Activated CD8-positive, alpha-beta T cell treated with anti-CD3 and anti-CD28 coated beads, Interleukin-2, amount 10 ng/mL, durations not matched to agents 7 days and 5 days (primary cell): ENCODE results near the gene XPR1. TPM values are rescaled to one million over a fixed set of nuclear protein-coding genes. Genes with fewer than 3 reads are reported as not detected.
"Not testable (repeated sequence)": the region's sequence is repeated elsewhere in the genome, so short reads cannot be mapped to it uniquely, and the experiment has no call there.

ENCODE experiments used
- ATAC-seq: fragments of 150-1000 bp; cut with Tn5 transposase; one replicate; pipeline ENCODE4 v1.10.0; 2021; ENCODE audit warnings: moderate library complexity
- CTCF ChIA-PET: fragments of 350-600 bp; sonication (Branson Sonifier 250); formaldehyde crosslinking; loops from one replicate; lab custom pipeline; 2021; ENCODE audit warnings: antibody characterized with exemption; lab: Charles Lee
- POLR2A ChIA-PET: fragments of 350-600 bp; sonication (Branson Sonifier 250); formaldehyde crosslinking; loops from one replicate; lab custom pipeline; 2021; ENCODE audit warnings: antibody characterized with exemption; lab: Charles Lee
- DNase-seq: peaks from one replicate; pipeline ENCODE4 v3.0.0-alpha.2; 2020
- H3K27ac Mint-ChIP-seq: one replicate; pipeline ENCODE4 v1.8.0; 2021; ENCODE audit warnings: mild to moderate bottlenecking, mixed read lengths
- H3K27me3 Mint-ChIP-seq: one replicate; pipeline ENCODE4 v1.8.0; 2021; ENCODE audit warnings: low read depth, mixed read lengths
- H3K36me3 Mint-ChIP-seq: one replicate; pipeline ENCODE4 v1.8.0; 2021; ENCODE audit warnings: low read depth, mixed read lengths
- H3K4me1 Mint-ChIP-seq: one replicate; pipeline ENCODE4 v1.8.0; 2021; ENCODE audit warnings: low read depth, mixed read lengths
- H3K4me3 Mint-ChIP-seq: one replicate; pipeline ENCODE4 v1.8.0; 2021; ENCODE audit warnings: mild to moderate bottlenecking, mixed read lengths
- H3K9me3 Mint-ChIP-seq: one replicate; pipeline ENCODE4 v1.8.0; 2022; ENCODE audit warnings: mixed read lengths; ENCODE audit not compliant: insufficient read depth
- total RNA-seq, 2 experiments: library from RNA; stranded (reverse); gene quantifications; one replicate each; pipeline ENCODE4 v1.2.3, GENCODE V29; 2021

XPR1 gene
- total RNA-seq, 2 experiments from 2014 or later: 17.7 to 20.9 TPM

GRCh38 chr1:180646547-180646946 is 14.7 kb downstream of the XPR1 start:
- Mint-ChIP-seq H3K27ac (no peak overlapping the region), H3K36me3 (peaks cover 17% of the 10 kb centered on the region), H3K27me3 (no peaks in the 10 kb centered on the region), H3K4me3 (no peak overlapping the region), H3K4me1 (peaks cover 8% of the 10 kb centered on the region), H3K9me3 (no peaks in the 10 kb centered on the region)
- POLR2A ChIA-PET: no interaction called here
- DNase-seq: no peak
- ATAC-seq: no peak
- CTCF ChIA-PET: no interaction called here

DNA sequence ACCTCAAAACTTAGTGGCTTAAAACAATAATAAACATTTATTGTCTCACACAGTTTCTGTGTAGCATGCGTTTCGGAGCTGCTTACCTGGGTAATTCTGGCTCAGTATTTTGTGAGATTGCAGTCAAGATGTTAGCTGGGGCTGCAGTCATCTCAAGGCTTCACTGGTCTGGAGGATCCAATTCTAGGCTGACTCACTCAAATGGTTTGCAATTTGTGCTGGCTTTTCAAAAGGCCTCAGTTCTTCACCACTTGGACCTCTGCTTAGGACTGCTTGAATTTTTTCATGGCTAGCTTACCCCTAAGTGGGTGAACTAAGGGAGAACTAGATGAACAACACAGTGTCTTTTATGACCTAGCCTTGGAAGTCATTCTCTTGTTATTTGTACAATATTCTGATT is 21.0 kb downstream of the XPR1 start:
- H3K4me1 Mint-ChIP-seq: peaks cover 3% of the 10 kb centered on the region
- ATAC-seq: no peak

GRCh38 chr1:180662709-180663108 is 30.9 kb downstream of the XPR1 start:
- Mint-ChIP-seq H3K4me3 (no peak overlapping the region), H3K27ac (no peak overlapping the region), H3K9me3 (peaks cover 43% of the 10 kb centered on the region), H3K27me3 (no peaks in the 10 kb centered on the region), H3K36me3 (peaks cover 60% of the 10 kb centered on the region), H3K4me1 (no peaks in the 10 kb centered on the region)
- DNase-seq: no peak
- ChIA-PET POLR2A (no interaction called here), CTCF (no interaction called here)
- ATAC-seq: no peak

More for the DNA sequence above, 21.0 kb downstream of the XPR1 start:
- peaks cover 11% of the 10 kb centered on the region for H3K36me3 Mint-ChIP-seq
- no peak for DNase-seq
- ChIA-PET POLR2A (no interaction called here), CTCF (interaction anchor here (0.8 kb wide), 1 partner anchor 60 kb away, joined by 3 read pairs; no protein-coding TSS in a partner anchor)
- peaks cover 14% of the 10 kb centered on the region for H3K9me3 Mint-ChIP-seq
- no peak overlapping the region for H3K27ac Mint-ChIP-seq
- H3K27me3 Mint-ChIP-seq: no peaks in the 10 kb centered on the region
- H3K4me3 Mint-ChIP-seq: no peak overlapping the region

DNA sequence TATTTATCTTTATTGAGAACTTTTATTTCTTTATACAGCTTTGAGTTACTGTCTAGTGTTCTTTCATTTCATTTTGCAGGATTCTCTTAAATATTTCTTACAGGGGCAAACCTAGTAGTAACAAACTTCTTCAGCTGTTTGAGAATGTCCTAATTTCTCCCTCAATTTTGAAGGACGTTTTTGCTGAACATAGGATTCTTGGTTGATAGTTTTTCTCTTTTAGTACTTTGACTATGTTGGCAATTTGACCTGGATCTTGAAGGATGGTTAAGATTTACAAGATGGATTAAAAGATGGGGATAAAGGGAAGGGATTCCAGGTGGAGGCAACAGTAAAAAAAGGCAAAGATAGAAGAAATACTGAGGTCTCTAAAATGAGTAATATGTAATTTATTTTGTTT is 38.9 kb downstream of the XPR1 start:
- Mint-ChIP-seq H3K27ac (no peak overlapping the region), H3K36me3 (peaks cover 40% of the 10 kb centered on the region), H3K9me3 (peaks cover 37% of the 10 kb centered on the region), H3K27me3 (no peaks in the 10 kb centered on the region), H3K4me3 (no peak overlapping the region), H3K4me1 (peaks cover 8% of the 10 kb centered on the region)
- ATAC-seq: no peak
- ChIA-PET POLR2A (no interaction called here), CTCF (no interaction called here)
- no peak for DNase-seq

DNA sequence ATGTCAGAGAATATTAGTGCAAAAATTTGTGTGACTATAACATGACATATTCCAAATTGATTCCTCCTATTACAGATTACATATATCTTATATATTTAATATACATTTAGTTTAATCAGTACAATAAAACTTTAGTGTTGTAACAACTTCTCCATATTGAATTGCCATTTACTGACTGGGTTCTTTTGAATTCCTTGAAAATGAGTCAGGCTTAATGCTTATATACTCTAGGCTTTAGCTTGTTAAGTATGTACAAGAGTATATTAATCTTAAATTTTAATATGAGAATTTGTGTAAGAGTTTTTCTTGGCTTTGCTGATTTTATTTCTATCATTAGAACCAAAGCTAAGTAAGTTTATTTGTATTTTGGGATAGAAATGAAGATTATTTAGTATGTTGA is 40.3 kb downstream of the XPR1 start:
- no peak overlapping the region for H3K4me3 Mint-ChIP-seq
- CTCF ChIA-PET: no interaction called here
- peaks cover 37% of the 10 kb centered on the region for H3K9me3 Mint-ChIP-seq

DNA sequence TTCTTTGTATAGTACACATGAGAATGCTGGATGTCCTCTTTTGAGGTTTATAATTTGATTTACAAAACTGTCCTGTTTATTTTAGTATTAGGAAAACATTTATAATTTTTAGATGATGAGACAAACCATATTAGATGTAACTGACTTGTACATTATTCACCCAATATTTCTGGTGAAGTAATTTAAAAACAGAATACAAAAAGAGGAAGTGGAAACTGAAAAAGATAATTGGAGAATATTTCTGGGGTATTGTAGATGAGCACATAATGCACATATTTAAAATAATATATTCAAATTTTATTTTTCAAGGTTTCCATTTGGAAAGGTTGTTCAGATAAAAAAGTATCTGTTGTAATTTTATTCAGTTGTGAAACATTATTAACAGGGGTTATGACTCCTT is 40.7 kb downstream of the XPR1 start:
- H3K4me1 Mint-ChIP-seq: peaks cover 8% of the 10 kb centered on the region
- ChIA-PET CTCF (no interaction called here), POLR2A (interaction anchor here (0.7 kb wide), 1 partner anchor 19 kb away, joined by 5 read pairs; no protein-coding TSS in a partner anchor)
- ATAC-seq (no peak), DNase-seq (no peak)
- H3K4me3 Mint-ChIP-seq: no peak overlapping the region
- no peak overlapping the region for H3K27ac Mint-ChIP-seq
- peaks cover 28% of the 10 kb centered on the region for H3K36me3 Mint-ChIP-seq
- no peaks in the 10 kb centered on the region for H3K27me3 Mint-ChIP-seq
- peaks cover 33% of the 10 kb centered on the region for H3K9me3 Mint-ChIP-seq

More for the DNA sequence above, 40.3 kb downstream of the XPR1 start:
- Mint-ChIP-seq H3K27ac (no peak overlapping the region), H3K27me3 (no peaks in the 10 kb centered on the region), H3K4me1 (peaks cover 8% of the 10 kb centered on the region), H3K36me3 (peaks cover 32% of the 10 kb centered on the region)
- no peak for ATAC-seq
- POLR2A ChIA-PET: no interaction called here
- DNase-seq: no peak

DNA sequence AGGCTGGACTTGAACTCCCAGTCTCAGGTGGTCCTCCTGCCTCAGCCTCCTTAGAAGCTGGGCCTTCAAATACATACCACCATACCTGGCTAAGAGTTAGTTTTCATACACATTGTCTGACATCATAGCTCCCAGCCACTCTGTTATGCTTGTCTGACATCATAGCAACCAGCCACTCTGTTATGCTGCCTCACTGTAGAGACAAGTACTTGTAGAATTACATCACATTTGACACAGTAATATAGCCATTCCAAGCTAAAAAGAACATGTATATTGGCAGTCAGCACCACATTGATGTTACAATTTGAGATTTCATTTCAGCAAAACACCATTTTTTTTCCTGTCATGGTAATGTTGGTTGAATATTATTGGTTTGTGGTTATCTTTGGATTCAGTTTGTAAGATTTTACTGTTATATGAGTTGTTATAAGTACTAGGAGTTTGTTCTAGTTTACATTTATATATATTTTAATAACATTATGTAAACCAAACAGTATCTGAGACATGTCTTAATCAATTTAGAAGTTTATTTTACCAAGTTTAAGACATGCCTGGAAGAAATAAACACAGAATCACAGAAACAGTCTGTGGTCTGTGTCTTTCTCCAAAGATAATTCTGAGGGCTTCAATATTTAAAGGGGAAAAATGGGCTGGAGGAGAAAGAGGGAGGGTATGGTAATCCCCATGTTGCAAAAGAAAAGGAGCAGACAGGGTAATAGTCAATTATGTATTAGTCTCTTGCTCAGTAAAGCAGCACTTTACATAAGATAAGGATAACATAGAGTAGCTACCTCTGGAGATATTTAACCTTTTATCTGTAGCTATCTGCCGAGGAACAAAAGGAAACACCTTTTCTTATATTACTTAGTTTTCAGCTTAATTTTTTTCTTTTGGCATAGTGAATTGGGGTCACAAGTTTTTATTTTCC is 43.0 kb downstream of the XPR1 start:
- Mint-ChIP-seq H3K27ac (no peak overlapping the region), H3K36me3 (peaks cover 18% of the 10 kb centered on the region), H3K27me3 (no peaks in the 10 kb centered on the region), H3K4me3 (no peak overlapping the region), H3K9me3 (peaks cover 21% of the 10 kb centered on the region), H3K4me1 (peaks cover 6% of the 10 kb centered on the region)
- CTCF ChIA-PET: interaction anchor here (0.6 kb wide), 1 partner anchor 199 kb away, joined by 3 read pairs; no protein-coding TSS in a partner anchor
- no peak for DNase-seq
- POLR2A ChIA-PET: no interaction called here
- ATAC-seq: no peak

DNA sequence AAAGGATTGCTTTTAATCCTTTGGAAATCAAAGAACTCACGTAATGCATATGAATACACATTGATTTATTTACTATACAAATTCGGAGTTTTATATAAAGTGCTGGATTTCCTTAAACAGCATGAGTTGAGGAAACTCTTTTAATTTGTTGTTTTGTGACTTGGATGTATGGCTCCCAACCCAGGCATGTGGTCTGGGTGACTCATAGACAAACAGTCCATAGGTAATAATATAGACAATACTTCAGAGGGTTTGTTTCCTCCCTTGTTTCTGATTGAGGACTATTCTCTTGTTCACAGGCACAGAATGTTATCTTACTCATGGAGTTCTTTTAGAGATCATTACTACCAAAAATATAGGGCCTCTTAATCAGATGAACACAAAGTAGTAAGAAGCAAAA is 43.8 kb downstream of the XPR1 start:
- POLR2A ChIA-PET: no interaction called here
- ATAC-seq (no peak), DNase-seq (no peak)
- H3K9me3 Mint-ChIP-seq: peaks cover 15% of the 10 kb centered on the region
- peaks cover 2% of the 10 kb centered on the region for H3K4me1 Mint-ChIP-seq
- H3K27ac Mint-ChIP-seq: no peak overlapping the region
- CTCF ChIA-PET: no interaction called here
- peaks cover 14% of the 10 kb centered on the region for H3K36me3 Mint-ChIP-seq
- no peaks in the 10 kb centered on the region for H3K27me3 Mint-ChIP-seq
- no peak overlapping the region for H3K4me3 Mint-ChIP-seq

GRCh38 chr1:180680558-180681144 is 48.8 kb downstream of the XPR1 start:
- peaks cover 14% of the 10 kb centered on the region for H3K9me3 Mint-ChIP-seq
- POLR2A ChIA-PET: no interaction called here
- no peak overlapping the region for H3K4me3 Mint-ChIP-seq
- H3K4me1 Mint-ChIP-seq: no peaks in the 10 kb centered on the region
- no peak overlapping the region for H3K27ac Mint-ChIP-seq
- ATAC-seq: no peak
- H3K27me3 Mint-ChIP-seq: no peaks in the 10 kb centered on the region
- CTCF ChIA-PET: no interaction called here
- H3K36me3 Mint-ChIP-seq: peaks cover 26% of the 10 kb centered on the region
- DNase-seq: no peak

DNA sequence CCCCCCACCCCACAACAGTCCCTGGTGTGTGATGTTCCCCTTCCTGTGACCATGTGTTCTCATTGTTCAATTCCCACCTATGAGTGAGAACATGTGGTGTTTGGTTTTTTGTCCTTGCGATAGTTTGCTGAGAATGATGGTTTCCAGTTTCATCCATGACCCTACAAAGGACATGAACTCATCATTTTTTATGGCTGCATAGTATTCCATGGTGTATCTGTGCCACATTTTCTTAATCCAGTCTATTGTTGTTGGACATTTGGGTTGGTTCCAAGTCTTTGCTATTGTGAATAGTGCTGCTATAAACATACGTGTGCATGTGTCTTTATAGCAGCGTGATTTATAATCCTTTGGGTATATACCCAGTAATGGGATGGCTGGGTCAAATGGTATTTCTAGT is 51.3 kb downstream of the XPR1 start:
- Mint-ChIP-seq H3K36me3 (peaks cover 33% of the 10 kb centered on the region), H3K9me3 (peaks cover 18% of the 10 kb centered on the region)
- ATAC-seq, H3K4me3 Mint-ChIP-seq, POLR2A ChIA-PET, H3K27ac Mint-ChIP-seq, H3K27me3 Mint-ChIP-seq, DNase-seq, H3K4me1 Mint-ChIP-seq: not testable (repeated sequence)
- CTCF ChIA-PET: interaction anchor here (1.6 kb wide), 1 partner anchor 9 kb away, joined by 5 read pairs; no protein-coding TSS in a partner anchor

- no peaks in the 10 kb centered on the region for H3K27me3 Mint-ChIP-seq
- H3K4me3 Mint-ChIP-seq: no peak overlapping the region
- peaks cover 12% of the 10 kb centered on the region for H3K4me1 Mint-ChIP-seq
- H3K27ac Mint-ChIP-seq: no peak overlapping the region
- DNase-seq: no peak
- ChIA-PET CTCF (interaction anchor here (1.0 to 2.1 kb wide), 2 partner anchors 9 to 26 kb away, joined by 3 to 5 read pairs; no protein-coding TSS in a partner anchor), POLR2A (interaction anchor here (0.5 to 0.6 kb wide), 2 partner anchors 19 to 149 kb away, joined by 3 to 5 read pairs; no protein-coding TSS in a partner anchor)
- no peaks in the 10 kb centered on the region for H3K9me3 Mint-ChIP-seq
- ATAC-seq: no peak
- H3K36me3 Mint-ChIP-seq: peaks cover 9% of the 10 kb centered on the region
Observed at GRCh38 chr1:180691322-180691913, 59.6 kb downstream of the XPR1 start.
